ENCODE data around the gene ZNF598.

DNA sequence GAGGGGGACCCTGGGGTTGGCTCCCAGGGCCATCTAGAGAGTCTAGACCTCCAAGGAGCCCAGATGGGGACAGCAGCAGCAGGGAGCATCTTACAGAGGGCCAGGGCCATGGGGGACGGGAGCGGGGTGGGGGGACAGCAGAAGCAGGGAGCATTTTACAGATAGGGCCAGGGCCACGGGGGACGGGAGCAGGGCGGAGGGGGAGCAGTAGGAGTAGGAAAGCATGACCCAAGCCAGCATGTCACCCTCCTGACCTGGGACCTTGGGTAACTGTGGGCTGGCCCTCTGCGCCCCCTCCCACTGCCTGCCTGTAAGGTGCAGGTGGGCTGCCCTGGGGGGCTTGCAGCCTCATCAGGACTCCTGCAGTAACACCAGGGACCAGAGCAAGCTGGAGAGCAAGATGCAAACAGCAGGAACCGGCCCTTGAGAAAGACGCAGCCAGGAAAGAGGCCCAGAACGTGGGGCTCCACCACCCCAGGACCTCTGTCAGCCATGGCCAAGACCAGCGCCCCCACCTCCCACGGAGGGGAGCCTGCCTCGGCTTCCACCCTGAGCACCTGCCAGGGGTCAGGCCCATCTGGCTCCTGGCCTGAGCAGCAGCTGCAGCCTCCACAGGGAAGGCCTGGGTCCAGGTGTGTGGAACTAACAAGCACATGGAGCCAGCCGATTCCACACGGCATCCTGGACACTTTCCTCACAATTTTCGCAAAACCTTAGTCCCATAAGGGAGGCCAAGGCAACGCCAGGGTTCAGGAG, 2.4 kb downstream of the ZNF598 start:
- TF ChIP-seq, protein P1, sequence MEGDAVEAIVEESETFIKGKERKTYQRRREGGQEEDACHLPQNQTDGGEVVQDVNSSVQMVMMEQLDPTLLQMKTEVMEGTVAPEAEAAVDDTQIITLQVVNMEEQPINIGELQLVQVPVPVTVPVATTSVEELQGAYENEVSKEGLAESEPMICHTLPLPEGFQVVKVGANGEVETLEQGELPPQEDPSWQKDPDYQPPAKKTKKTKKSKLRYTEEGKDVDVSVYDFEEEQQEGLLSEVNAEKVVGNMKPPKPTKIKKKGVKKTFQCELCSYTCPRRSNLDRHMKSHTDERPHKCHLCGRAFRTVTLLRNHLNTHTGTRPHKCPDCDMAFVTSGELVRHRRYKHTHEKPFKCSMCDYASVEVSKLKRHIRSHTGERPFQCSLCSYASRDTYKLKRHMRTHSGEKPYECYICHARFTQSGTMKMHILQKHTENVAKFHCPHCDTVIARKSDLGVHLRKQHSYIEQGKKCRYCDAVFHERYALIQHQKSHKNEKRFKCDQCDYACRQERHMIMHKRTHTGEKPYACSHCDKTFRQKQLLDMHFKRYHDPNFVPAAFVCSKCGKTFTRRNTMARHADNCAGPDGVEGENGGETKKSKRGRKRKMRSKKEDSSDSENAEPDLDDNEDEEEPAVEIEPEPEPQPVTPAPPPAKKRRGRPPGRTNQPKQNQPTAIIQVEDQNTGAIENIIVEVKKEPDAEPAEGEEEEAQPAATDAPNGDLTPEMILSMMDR (IDR thresholded peaks at IDR 0.05; ENCODE audit: insufficient read depth, low read depth, low read length) = no peak
- TF ChIP-seq EZH2 (IDR thresholded peaks at IDR 0.05; ENCODE audit: insufficient read depth, low read length) = no peak

Measured in astrocyte (in vitro differentiated cells and primary cell).